Smooth muscle cell of the brain vasculature (primary cell): Measurements from ENCODE around the gene INHBB.
"Not testable (repeated sequence)": the region's sequence is repeated elsewhere in the genome, so short reads cannot be mapped to it uniquely, and the experiment has no call there.

Experiments used
- DNase-seq: peaks from one replicate; pipeline ENCODE4 v3.0.0-alpha.2; 2012; ENCODE audit warnings: low read depth, low spot score

Gene INHBB

DNA sequence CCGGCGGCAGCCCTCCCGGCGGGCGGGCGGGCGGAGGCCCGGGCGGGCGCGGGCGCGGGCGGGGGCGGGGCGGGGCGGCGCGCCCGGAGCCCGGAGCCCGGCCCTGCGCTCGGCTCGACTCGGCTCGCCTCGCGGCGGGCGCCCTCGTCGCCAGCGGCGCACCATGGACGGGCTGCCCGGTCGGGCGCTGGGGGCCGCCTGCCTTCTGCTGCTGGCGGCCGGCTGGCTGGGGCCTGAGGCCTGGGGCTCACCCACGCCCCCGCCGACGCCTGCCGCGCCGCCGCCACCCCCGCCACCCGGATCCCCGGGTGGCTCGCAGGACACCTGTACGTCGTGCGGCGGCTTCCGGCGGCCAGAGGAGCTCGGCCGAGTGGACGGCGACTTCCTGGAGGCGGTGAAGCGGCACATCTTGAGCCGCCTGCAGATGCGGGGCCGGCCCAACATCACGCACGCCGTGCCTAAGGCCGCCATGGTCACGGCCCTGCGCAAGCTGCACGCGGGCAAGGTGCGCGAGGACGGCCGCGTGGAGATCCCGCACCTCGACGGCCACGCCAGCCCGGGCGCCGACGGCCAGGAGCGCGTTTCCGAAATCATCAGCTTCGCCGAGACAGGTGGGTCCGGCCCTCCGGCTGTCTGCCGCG, at the start of gene INHBB:
INHBB (plus strand) TSS at position 111 of the 641 bp plus-strand sequence; CDS start at position 164, 53 bp downstream.
- DNase-seq: no peak

DNA sequence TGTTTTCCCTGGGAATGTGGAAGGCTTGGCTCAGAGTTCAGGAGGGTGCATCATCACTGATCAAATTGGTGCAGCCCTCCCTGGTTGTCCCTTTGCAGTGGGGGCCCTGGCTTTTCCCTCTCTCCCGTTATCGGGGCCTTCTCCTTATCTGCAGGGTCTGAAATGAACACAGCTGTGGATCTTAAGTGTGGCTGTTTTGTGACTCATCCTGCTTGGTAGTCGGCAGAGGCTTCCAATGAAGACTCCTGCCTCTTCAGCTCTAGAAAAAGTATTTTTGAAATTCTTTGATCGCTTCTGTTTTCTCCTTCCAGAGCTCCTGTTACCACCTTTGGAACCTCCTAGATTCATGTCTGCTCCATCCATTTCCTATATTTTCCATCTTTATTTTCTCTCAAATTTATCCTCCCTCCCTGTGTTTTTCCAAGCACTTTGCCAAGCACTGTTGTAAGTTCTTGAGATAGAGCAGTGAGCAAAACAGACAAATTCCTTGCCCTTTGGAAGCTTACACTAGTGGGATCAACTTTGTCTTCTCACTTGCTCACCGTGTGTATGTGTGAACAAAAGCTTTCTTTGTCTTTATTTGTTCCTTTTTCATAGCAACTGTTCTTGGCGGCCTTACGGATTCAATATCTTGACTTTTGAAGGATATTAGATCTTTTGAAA, 47.6 kb upstream of the INHBB start:
- DNase-seq: no peak

DNA sequence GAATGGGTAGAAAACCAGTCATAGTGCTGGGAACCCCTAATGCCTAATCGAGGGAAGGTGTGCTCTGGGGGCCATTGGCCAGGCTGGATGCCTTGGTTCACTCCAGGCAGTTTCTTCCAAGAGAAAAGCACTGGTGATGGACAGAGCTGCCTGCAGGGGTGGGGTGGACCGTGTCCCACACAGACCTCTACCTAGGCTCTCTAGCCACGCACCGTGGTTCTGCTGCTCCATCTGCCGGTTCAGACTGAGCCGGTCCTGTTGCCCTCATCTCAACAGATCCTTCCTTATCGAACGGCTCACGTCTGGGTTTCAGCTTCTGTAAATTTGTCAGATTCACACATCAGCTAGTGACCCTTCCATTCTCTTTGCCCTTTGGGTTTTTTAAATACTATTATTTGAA, 46.9 kb upstream of the INHBB start:
- DNase-seq: no peak

DNA sequence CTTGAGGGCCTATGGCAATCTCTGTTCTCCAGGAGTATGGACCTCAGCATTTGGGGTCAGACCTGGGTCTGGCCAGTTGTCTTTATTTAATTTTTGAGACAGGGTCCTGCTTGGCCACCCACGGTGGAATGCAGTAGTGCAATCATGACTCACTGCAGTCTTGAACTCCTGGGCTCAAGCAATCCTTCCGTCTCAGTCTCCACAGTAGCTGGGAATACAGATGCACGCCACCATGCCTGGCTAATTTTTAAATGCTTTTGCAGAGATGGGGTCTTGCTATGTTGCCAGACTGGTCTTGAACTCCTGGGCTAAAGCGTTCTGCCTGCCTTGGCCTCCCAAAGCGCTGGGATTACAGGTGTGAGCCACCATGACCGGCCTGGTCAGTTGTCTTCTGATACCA, 46.4 kb upstream of the INHBB start:
- no peak for DNase-seq

DNA sequence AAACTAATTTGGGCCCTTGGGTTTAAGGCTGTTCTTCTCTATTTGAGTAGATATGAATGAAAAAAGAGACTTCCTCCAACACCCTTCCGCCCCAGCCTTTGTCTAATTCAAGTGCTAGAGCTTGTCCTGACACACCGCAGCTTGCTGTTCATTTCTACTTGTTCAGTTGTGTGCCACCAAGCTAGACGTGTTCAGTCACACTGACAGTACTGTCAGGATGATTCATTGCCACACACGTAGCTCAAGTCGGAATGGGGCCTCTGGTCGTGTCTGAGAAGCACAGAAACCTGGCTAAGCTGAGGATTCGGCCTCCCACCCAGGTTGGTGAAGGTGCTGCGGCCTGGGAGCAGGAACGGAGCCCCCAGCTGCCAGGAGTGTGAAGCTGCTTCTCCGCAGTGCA, 45.6 kb upstream of the INHBB start:
- DNase-seq: no peak

- no peak for DNase-seq
Measured at GRCh38 chr2:120301284-120301683, 44.7 kb upstream of the INHBB start.

- no peak for DNase-seq
Measured at GRCh38 chr2:120302301-120302700, 43.6 kb upstream of the INHBB start.

DNA sequence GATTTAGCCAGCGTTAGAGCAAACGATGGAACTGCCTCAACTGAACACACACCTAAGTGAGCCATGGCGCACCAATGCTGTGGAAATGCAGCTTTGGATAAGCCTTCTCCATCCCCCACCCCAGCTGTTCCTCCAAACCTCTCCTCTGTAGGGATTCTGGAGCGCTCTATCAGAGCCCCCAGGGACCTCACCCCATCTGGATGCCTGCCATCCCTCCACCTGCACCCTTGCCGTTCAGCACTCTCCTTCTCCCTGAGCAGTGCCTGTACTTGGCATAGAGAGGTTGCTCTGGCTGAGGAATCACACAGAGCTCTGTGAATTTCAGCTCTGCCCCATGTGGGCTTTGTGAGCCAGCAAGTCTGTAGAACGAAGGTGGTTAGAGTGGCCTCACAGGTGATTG, 42.8 kb upstream of the INHBB start:
- DNase-seq: no peak

- no peak for DNase-seq
Measured at GRCh38 chr2:120305296-120305695, 40.6 kb upstream of the INHBB start.

DNA sequence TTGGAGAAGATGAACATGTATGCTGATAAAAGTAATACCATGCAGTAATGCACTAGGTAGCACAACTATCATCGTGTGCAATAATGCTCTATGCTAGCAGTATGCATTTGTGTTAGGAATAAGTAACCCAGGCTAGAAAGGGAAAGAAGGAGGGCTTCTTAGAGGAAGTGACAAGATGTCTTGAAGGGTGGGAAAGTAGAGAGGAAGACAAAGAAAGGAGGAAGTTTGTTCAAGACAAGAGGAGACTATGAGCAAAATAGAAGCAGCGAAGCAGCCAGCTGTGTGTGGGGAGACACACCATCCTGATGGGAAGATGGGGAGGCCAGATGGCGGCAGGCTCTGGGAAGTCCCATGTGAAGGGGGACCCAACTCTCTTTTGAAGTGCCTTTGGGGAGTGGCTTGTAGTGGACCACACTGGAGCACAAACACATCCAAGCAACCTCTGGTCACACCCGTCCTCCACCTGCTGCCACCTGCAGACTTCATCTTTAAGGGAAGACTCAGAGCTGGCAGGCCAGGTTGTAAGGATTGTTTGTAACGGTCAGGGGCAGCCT, 39.9 kb upstream of the INHBB start:
- no peak for DNase-seq

DNA sequence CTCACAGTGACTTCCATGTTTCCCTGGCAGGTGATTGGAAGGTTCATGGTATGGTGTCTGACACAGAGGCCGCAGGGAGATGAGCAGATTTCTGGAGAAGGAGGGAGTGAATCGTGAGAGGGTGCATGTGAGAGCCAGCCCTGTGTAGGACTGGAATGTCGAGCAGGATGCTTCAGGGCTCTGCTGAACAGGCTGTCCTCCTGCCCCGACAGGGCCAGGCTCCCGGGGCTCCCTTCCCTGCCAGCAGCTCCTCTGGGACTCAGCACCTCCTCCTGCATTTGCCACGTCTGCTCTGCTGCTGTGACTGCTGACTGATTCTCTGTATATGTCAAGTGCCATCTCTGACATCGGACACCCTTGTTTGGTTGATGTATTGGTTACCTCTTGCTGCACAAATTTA, 38.5 kb upstream of the INHBB start:
- no peak for DNase-seq

GRCh38 chr2:120308038-120308910, 37.7 kb upstream of the INHBB start:
- no peak for DNase-seq

DNA sequence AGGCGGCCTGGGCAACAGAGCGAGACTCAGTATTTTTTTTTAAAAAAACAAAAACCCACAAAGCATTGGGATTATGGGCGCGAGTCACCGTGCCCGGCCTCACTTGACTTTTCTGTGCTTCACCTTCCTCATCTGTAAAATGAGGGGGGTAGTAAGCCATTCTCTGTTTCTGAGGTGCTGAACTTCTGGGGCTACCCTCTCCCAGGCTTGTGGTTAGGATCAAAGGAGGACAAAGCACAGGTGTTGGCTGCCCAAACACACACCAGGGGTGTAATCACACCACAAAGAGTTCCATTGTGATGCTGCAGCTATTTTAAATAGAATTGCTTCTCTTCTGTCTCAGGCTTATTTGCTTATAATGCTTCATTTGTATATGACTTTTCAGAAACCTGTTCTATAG, 35.8 kb upstream of the INHBB start:
- no peak for DNase-seq

DNA sequence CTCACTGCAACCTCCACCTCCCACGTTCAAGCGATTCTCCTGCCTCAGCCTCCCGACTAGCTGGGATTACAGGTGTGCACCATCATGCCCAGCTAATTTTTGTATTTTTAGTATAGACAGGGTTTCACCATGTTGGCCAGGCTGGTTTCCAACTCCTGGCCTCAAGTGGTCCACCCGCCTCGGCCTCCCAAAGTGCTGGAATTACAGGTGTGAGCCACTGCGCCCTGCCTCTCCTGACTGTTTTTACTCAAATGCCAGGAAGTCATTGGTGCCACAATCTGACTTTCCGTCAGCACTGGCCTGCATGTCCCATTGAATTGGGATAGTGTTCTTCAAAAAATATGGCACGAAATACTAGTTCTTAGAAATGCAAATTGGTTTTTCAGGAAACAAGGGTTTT, 35.1 kb upstream of the INHBB start:
- not testable (repeated sequence) for DNase-seq

GRCh38 chr2:120312076-120312475, 33.9 kb upstream of the INHBB start:
- no peak for DNase-seq

DNA sequence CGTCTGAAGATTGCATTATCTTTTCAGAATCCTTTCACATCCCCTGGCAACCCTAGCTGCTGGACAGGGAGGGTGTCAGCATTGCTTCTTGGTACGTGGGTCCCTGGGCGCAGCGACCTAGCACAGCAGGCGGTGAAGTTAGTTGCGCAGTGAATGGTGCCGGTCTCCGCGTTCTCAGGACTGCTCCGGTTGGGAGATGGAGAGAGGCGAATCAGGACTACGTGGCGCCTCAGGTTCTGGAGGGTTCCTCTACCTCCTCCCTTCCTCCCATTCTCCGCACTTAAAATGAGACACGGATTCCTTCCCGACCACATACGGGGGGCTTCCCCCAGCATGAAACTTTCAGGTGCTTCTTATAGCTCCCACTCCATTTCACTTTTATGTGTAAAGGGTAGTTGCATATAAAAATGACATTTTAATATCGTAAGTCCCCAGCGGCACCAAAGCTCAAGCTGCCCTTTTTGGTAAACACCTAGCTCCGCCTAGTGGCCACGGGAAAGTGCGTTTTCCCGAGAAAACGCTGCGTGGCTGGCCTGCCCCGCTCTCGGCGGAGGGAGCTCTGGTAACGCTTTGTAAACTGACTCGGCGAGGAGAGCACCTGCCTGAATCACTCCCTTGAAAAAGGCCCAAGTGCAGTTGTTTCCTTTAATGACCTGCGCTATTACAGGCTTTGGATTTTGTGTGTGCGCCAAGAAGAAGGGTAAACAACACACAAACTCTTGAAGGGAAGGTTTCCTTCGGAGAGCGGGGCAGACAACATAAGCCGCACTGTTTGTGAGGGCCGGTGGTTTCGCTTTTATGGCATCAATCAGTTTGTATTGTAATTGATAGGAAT, 32.9 kb upstream of the INHBB start:
- DNase-seq: peak; percentile 52

DNA sequence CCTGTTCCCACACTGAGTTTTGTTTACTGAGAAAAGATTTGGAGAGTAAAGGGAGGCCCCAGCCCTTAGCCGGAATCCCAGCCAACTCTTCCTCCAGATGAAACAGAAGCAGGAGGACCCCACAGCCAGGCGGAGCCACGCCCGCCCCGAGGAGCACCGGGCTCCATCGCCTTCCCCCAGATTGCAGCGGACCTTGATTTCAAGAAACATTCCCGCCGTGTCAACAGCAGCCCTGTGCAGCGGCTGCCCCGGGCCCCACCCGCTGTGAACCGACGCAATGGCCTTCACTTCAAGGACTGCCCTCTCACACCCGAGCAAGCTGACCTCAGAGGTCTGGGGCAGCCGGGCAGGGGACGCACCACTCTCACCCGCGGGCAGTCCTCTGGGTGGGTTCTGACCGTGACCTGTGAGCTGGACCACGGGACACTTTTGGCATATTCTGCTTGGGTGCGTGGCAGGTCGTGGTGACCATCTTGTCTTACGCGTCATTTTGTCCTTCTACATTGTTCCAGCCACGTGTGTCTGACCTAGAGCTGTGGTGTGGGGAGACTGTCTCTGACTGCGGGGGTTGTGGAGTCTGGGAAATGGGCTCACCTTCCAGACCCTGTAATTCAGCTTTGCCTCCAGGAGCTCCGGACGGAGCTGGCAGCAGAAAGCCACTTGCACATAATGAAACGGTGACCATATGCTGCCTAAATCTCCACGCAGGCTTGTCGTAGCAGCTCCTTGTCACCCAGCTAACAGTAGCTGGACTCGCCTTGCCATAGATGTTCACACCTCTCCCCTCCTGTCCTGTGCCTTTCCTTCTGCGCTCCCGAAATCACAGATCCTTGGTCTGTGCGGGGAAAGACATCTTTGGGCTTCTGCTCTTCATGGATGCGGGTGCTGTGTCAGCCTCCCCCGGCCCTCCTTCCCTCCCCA, 32.0 kb upstream of the INHBB start:
- no peak for DNase-seq

DNA sequence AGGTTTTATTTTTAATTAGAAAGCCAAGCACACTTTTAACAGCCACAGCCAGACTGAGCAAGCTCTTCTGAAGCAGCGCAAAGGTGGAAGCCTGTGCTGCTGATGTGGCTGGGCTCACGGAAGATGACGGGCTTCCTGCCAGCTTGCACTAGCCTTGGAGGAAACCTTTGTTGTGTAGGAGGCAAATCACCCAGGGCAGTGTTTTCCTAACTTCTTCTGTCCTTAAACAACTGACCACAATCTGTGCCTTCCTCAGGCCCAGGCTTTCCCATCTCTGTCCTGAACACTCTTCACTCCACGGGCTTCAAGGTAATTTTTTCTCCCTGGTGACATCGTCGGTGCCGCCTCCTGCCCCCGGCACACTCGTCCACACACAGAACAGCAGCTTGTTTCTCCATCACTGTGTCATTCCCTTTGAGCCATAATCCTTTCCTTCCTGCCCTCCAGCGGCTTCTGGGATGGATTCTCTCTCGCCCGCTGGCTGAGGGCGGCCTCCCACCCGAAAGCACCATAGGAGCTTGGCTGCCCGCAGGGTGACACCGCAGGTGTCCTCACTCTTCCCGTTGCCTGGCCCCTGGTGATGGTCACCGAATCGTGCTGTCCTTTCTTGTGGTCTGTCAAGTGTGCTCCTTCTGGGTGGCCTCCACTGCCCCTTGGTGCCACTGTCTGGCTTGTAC, 31.1 kb upstream of the INHBB start:
- no peak for DNase-seq

GRCh38 chr2:120315367-120316033, 30.4 kb upstream of the INHBB start:
- no peak for DNase-seq
